RWPE2 (cell line): Measurements from ENCODE around the gene NKAIN2.

Source experiments
- ATAC-seq: fragments of 200-7000 bp; cut with Tn5 transposase; 3 replicates; pipeline ENCODE4 v1.9.1; 2021; ENCODE audit warnings: low read depth
- DNase-seq: peaks from one replicate; pipeline ENCODE4 v3.0.0-alpha.2; 2020; ENCODE audit warnings: low spot score
- H3K27ac ChIP-seq: fragments of 450-650 bp; 2 replicates; pipeline ENCODE4 v1.5.1; 2017; ENCODE audit warnings: mild to moderate bottlenecking; ENCODE audit not compliant: poor library complexity, severe bottlenecking
- H3K27me3 ChIP-seq: fragments of 250-450 bp; sonication (Bioruptor Pico); 2 replicates; pipeline ENCODE4 v1.5.1; 2021; ENCODE audit warnings: mild to moderate bottlenecking, moderate library complexity; ENCODE audit not compliant: insufficient read depth, poor library complexity, severe bottlenecking
- H3K36me3 ChIP-seq: fragments of 250-450 bp; sonication (Bioruptor Pico); 2 replicates; pipeline ENCODE4 v1.5.1; 2020; ENCODE audit warnings: low read depth, mild to moderate bottlenecking, moderate library complexity
- H3K4me1 ChIP-seq: fragments of 250-450 bp; sonication (Bioruptor Pico); 2 replicates; pipeline ENCODE4 v1.5.1; 2021; ENCODE audit warnings: mild to moderate bottlenecking, moderate library complexity; ENCODE audit not compliant: insufficient read depth, poor library complexity, severe bottlenecking
- H3K4me3 ChIP-seq: fragments of 250-450 bp; sonication (Bioruptor Pico); 2 replicates; pipeline ENCODE4 v1.5.1; 2021; ENCODE audit warnings: mild to moderate bottlenecking, moderate library complexity; ENCODE audit not compliant: severe bottlenecking
- H3K9me3 ChIP-seq: fragments of 250-450 bp; sonication (Bioruptor Pico); 2 replicates; pipeline ENCODE4 v1.5.1; 2021; ENCODE audit warnings: mild to moderate bottlenecking, moderate library complexity; ENCODE audit not compliant: severe bottlenecking
- TF ChIP-seq, protein P1 (sequence below): fragments of 450-650 bp; IDR thresholded peaks from one replicate; pipeline ENCODE4 v1.5.1; 2017; ENCODE audit warnings: mild to moderate bottlenecking, moderate library complexity; ENCODE audit not compliant: poor library complexity, severe bottlenecking

Gene NKAIN2

DNA sequence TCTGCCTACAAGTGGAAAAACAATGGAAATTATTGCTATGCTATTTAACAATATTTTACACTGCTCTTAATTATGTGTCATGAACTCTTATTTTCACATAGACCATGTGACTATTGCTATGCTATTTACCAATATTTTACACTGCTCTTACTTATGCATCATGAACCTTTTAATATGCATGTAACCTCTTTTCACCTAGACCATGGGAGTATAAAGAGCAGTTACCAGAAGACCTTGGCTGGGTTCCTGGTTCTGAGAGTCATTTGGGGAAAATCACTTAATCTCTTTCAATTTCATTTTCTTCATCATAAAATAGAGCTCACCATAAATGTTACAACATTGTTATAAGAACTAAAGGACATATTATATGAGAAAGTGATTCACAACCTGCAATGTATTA, 934.8 kb downstream of the NKAIN2 start:
- ATAC-seq (no peak), DNase-seq (no peak)
- H3K4me1 ChIP-seq: peaks cover 33% of the 10 kb centered on the region
- H3K36me3 ChIP-seq: no peaks in the 10 kb centered on the region
- no peaks in the 10 kb centered on the region for H3K9me3 ChIP-seq
- no peaks in the 10 kb centered on the region for H3K27me3 ChIP-seq
- TF ChIP-seq, protein P1, sequence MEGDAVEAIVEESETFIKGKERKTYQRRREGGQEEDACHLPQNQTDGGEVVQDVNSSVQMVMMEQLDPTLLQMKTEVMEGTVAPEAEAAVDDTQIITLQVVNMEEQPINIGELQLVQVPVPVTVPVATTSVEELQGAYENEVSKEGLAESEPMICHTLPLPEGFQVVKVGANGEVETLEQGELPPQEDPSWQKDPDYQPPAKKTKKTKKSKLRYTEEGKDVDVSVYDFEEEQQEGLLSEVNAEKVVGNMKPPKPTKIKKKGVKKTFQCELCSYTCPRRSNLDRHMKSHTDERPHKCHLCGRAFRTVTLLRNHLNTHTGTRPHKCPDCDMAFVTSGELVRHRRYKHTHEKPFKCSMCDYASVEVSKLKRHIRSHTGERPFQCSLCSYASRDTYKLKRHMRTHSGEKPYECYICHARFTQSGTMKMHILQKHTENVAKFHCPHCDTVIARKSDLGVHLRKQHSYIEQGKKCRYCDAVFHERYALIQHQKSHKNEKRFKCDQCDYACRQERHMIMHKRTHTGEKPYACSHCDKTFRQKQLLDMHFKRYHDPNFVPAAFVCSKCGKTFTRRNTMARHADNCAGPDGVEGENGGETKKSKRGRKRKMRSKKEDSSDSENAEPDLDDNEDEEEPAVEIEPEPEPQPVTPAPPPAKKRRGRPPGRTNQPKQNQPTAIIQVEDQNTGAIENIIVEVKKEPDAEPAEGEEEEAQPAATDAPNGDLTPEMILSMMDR: no peak
- no peak overlapping the region for H3K27ac ChIP-seq
- H3K4me3 ChIP-seq: no peak overlapping the region

DNA sequence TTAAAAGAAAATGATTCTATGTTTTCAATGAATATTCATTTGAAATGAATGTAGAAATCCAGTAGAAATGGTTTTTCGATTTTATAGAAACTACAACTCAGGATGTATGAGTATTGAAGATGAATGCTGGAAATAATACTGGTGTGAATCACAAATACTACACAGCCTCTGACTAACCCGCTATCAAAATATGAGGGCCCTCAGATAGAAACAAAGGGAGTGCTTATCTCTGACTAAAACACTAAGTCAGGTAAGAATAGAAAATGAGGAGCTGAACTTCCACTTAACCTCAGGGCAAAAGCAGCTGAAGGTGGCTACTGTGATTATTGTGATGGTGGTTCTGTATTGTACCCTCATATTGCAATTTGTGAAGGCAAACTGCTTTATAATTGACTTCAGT, 937.7 kb downstream of the NKAIN2 start:
- peaks cover 44% of the 10 kb centered on the region for H3K4me1 ChIP-seq
- no peak overlapping the region for H3K4me3 ChIP-seq
- ATAC-seq (peak; percentile 81), DNase-seq (no peak)
- TF ChIP-seq, protein P1: no peak
- peak overlapping the region; percentile 84 for H3K27ac ChIP-seq
- no peaks in the 10 kb centered on the region for H3K36me3 ChIP-seq
- no peaks in the 10 kb centered on the region for H3K27me3 ChIP-seq
- no peaks in the 10 kb centered on the region for H3K9me3 ChIP-seq

DNA sequence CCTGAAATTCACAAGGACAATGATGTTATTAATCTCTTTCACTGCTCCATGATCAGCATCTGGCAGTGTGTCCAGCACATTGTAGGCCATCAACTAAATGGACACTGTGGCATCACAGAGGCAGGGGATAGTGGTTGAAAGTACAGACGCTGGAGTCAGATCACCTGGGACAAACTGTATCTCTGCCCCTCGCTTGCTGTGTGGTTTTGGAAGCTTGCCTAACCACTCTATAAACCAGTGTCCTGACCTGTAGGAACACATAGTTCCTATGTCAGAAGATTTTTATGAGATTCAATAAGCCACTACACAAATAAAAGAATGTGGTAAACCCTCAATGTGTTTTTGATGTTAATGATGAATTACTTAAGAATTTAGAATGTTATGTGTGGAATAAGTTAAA, 939.3 kb downstream of the NKAIN2 start:
- Histone ChIP-seq H3K27me3 (no peaks in the 10 kb centered on the region), H3K27ac (peak overlapping the region; percentile 84), H3K9me3 (no peaks in the 10 kb centered on the region), H3K4me3 (no peak overlapping the region), H3K36me3 (no peaks in the 10 kb centered on the region), H3K4me1 (peaks cover 44% of the 10 kb centered on the region)
- DNase-seq (peak; percentile 51), ATAC-seq (peak; percentile 83)
- TF ChIP-seq, protein P1: no peak

DNA sequence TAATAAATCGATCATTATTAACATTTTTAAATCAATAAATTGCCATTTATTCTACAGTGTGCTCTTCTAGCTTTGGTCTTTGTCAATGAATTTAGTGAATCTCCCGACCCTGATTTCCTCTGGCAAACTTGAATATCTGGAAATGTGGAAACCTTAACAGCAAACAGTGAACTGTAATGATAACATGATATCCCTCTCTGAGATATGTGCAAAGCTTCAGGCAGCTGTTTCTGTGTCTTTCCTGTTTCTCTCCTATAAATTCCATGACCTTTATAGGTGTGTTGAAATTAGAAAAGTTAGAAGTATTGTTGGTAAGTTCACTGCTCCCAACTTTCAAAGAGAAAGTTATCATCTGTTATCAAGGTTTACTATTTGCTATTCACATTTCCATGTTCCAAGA, 939.8 kb downstream of the NKAIN2 start:
- TF ChIP-seq, protein P1: no peak
- peak overlapping the region; percentile 84 for H3K27ac ChIP-seq
- no peak overlapping the region for H3K4me3 ChIP-seq

DNA sequence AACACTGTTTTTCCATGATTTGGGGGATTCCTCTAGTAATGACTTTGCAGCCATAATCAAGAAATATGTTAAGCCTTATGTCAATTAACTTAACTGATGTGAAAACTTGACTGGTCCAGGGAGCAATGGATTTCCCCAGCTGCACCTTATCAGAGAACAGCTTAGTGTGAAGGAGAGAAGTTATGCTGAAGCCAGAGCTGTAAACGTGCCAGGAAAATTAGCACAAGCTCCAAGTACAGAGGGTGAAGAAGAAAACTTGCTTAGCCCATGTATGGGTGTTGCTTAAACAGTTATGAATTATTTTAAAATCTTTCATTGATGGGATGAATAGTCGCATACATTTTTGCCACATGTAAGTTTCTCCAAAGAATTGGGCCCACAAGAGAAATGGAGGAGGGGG, 943.7 kb downstream of the NKAIN2 start:
- no peaks in the 10 kb centered on the region for H3K27me3 ChIP-seq
- DNase-seq: no peak
- no peak for ATAC-seq
- H3K9me3 ChIP-seq: no peaks in the 10 kb centered on the region
- peaks cover 21% of the 10 kb centered on the region for H3K4me1 ChIP-seq
- TF ChIP-seq, protein P1: no peak
- no peak overlapping the region for H3K4me3 ChIP-seq
- H3K36me3 ChIP-seq: no peaks in the 10 kb centered on the region
- no peak overlapping the region for H3K27ac ChIP-seq

More for the DNA sequence above, 939.8 kb downstream of the NKAIN2 start:
- H3K27me3 ChIP-seq: no peaks in the 10 kb centered on the region
- peaks cover 43% of the 10 kb centered on the region for H3K4me1 ChIP-seq
- ATAC-seq (peak; percentile 69), DNase-seq (no peak)
- no peaks in the 10 kb centered on the region for H3K9me3 ChIP-seq
- no peaks in the 10 kb centered on the region for H3K36me3 ChIP-seq
